ENCODE results near the gene RAB11FIP5. TPM values are rescaled to one million over a fixed set of nuclear protein-coding genes. Genes with fewer than 3 reads are reported as not detected.

RAB11FIP5 gene
- 56.0 and 79.7 TPM in 2 replicates for total RNA-seq

GRCh38 chr2:73112913-73113854 lies at the start of gene RAB11FIP5:
RAB11FIP5 (minus strand) TSS chr2:73112948; CDS start chr2:73112777, 171 bp downstream.

GRCh38 chr2:73071360-73072128 lies 41.2 kb downstream of the RAB11FIP5 start, which contains the start of gene SFXN5:
SFXN5 (minus strand) TSS chr2:73071712; CDS start chr2:73071705, 7 bp downstream.

Other genes starting within 250 kb of the RAB11FIP5 start
- gene SPR, start 225.5 kb downstream of the RAB11FIP5 start, total RNA-seq, result 35.9 and 46.7 TPM in 2 replicates
- not detected in 2 replicates for gene EMX1, start 195.4 kb downstream of the RAB11FIP5 start, total RNA-seq
- gene SFXN5, start 41.2 kb downstream of the RAB11FIP5 start, total RNA-seq, result 10.5 and 11.1 TPM in 2 replicates
- gene NOTO, start 89.6 kb upstream of the RAB11FIP5 start, total RNA-seq, result not detected in 2 replicates
- 9.4 and 13.8 TPM in 2 replicates for gene SMYD5, start 101.3 kb upstream of the RAB11FIP5 start, total RNA-seq
- gene PRADC1, start 120.3 kb upstream of the RAB11FIP5 start, total RNA-seq, result 17.7 and 28.6 TPM in 2 replicates
- gene CCT7, start 121.4 kb upstream of the RAB11FIP5 start, total RNA-seq, result 259 and 307 TPM in 2 replicates
- gene FBXO41, start 171.5 kb upstream of the RAB11FIP5 start, total RNA-seq, result under 0.01 and 0.09 TPM in 2 replicates
- under 0.01 TPM in 1 of 2 replicates, not detected in the other for gene EGR4, start 180.6 kb upstream of the RAB11FIP5 start, total RNA-seq

Data from dermis lymphatic vessel endothelial cell (primary cell).